GM13977 (cell line): ENCODE data around the gene TSHR.
"Not testable (repeated sequence)": the region's sequence is repeated elsewhere in the genome, so short reads cannot be mapped to it uniquely, and the experiment has no call there.

Experiments used
- DNase-seq: peaks from one replicate; pipeline ENCODE4 v3.0.0; 2012; ENCODE audit warnings: low spot score
- in situ Hi-C: fragments of 300-500 bp; cut with MboI; formaldehyde crosslinking; loops from one replicate; pipeline ENCODE4 v1.12.0; 2022; ENCODE audit warnings: low sequenced_read_pairs, low pct_unique_long_range_greater_than_20kb, mixed read lengths, inconsistent platforms; ENCODE audit not compliant: unreplicated experiment
- TF ChIP-seq, protein P1 (sequence below): IDR thresholded peaks from 2 replicates; pipeline ENCODE4 v1.5.1; 2012; ENCODE audit warnings: mild to moderate bottlenecking, control low read depth; ENCODE audit not compliant: insufficient read depth; ENCODE audit errors: extremely low read depth, missing control alignments

The TSHR gene

DNA sequence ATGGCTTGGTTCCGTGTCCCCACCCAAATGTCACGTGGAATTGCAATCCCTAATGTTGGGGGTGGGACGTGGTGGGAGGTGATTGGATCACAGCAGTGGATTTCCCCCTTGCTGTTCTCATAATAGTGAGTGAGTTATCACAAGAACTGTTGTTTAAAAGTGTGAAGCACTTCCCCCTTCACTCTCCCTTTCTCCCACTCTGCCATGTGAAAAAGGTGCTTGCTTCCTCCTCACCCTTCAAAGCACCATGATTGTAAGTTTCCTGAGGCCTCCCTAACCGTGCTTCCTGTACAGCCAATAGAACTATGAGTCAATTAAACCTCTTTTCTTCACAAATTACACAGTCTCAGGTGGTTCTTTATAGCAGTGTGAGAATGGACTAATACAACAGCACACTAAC lies 8.6 kb upstream of the TSHR start:
- in situ Hi-C loops, result no loop called here
- DNase-seq, result no peak
- TF ChIP-seq, protein P1, sequence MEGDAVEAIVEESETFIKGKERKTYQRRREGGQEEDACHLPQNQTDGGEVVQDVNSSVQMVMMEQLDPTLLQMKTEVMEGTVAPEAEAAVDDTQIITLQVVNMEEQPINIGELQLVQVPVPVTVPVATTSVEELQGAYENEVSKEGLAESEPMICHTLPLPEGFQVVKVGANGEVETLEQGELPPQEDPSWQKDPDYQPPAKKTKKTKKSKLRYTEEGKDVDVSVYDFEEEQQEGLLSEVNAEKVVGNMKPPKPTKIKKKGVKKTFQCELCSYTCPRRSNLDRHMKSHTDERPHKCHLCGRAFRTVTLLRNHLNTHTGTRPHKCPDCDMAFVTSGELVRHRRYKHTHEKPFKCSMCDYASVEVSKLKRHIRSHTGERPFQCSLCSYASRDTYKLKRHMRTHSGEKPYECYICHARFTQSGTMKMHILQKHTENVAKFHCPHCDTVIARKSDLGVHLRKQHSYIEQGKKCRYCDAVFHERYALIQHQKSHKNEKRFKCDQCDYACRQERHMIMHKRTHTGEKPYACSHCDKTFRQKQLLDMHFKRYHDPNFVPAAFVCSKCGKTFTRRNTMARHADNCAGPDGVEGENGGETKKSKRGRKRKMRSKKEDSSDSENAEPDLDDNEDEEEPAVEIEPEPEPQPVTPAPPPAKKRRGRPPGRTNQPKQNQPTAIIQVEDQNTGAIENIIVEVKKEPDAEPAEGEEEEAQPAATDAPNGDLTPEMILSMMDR, result no peak

DNA sequence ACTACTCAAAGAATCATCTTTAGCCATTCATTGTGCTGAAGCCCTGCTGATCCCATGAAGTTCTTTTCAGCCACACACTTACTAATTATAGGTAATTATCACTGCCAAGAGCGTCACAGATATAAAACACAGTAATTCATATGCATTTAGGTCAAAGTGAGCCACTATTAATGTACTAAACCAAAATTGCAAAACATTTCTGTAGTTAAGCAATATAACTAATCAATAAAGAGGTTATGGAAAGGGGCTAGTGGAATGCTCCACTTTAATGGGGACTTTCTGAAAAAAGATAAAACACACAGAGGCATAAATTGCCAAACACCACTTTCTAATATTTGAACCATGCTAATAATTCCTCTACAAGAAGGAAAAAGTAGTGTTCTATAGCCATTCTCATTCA lies 7.1 kb upstream of the TSHR start:
- no peak for DNase-seq
- TF ChIP-seq, protein P1, result no peak
- in situ Hi-C loops, result no loop called here

DNA sequence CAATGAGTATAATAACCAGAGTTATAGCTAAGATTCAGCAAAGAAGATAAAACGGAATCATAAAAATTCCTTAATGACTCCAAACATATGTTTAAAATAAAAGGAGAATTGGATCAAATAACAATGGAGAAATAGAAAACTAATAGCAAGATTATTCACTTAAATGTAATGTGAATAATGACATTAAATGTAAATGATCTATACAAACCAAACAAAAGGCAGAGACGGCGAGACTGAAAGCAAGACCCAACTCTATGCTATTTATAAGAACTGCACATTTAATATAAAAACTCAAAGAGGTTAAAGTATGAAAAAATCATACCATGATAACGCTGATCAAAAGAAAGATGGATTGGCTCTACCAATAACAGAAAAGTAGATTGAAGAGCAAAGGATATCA lies 3.9 kb upstream of the TSHR start:
- DNase-seq, result no peak
- TF ChIP-seq, protein P1, result no peak
- in situ Hi-C loops, result loop anchor here (25.0 kb wide), 1 partner anchor 511 kb away; no protein-coding TSS in a partner anchor

DNA sequence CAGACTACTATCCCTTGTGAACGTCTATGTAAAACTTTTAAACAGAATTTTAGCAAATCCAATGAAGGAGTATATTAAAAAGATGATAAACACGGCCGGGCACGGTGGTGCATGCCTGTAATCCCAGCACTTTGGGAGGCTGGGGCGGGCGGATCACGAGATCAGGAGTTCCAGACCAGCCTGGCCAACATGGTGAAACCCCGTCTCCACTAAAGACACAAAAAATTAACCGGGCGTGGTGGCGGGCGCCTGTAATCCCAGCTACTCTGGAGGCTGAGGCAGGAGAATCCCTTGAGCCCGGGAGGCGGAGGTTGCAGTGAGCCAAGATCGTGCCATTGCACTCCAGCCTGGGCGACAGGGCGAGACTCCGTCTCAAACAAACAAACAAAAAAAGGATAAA lies 2.2 kb upstream of the TSHR start:
- not testable (repeated sequence) for DNase-seq
- in situ Hi-C loops, result loop anchor here (25.0 kb wide), 1 partner anchor 509 kb away; no protein-coding TSS in a partner anchor

DNA sequence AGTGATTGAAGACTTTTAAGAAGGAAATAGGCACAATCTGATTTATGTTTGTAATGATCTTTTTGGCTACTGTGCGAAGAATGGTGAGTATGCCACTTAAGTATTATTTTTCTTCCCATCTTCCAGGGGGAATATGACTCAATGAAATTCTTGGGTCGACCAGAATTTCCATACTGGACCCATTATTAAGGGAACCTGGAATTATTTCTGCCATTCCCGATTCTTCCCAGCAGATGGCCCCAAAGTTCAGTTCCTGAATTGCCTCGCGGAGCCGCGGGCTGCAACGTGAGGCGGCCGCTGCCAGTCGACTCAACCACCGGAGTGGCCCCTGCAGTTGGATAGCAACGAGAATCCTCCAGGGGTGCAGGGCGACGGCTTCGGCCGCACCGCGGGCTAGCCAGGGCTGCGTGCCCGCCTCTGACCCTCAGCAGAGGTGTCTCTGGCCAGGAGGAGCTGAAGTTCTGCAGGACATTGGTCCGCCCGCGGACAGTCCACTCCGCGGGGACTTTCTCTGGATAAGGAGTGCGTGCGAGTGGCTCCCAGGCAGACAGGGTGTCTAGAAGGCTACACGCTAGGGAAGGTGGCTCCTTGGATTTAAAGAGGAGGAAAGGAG lies 628 bp upstream of the TSHR start:
- DNase-seq, result peak; percentile 73
- in situ Hi-C loops, result loop anchor here (25.0 kb wide), 1 partner anchor 508 kb away; no protein-coding TSS in a partner anchor
- TF ChIP-seq, protein P1, result peak; percentile 83

DNA sequence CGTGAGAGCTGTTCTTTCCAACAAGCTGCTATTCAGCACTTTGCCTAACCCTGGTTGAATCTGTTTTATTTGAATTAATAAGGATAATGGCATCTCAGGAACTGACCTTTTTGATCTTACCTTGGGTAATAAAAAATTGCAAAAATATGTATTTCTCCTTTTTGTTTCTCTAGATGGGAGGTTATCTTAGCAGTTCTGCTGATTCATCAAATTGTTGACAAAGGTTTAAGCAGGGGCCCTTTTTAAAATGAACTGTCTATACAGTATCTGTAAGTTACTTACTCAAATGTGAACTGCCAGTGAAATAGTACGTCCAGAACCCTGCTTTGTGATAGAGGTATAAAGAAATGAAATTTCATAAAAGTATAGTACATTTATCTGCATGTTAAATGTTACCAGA lies 681 bp downstream of the TSHR start:
- no peak for DNase-seq
- TF ChIP-seq, protein P1, result no peak
- in situ Hi-C loops, result loop anchor here (25.0 kb wide), 1 partner anchor 506 kb away; no protein-coding TSS in a partner anchor

DNA sequence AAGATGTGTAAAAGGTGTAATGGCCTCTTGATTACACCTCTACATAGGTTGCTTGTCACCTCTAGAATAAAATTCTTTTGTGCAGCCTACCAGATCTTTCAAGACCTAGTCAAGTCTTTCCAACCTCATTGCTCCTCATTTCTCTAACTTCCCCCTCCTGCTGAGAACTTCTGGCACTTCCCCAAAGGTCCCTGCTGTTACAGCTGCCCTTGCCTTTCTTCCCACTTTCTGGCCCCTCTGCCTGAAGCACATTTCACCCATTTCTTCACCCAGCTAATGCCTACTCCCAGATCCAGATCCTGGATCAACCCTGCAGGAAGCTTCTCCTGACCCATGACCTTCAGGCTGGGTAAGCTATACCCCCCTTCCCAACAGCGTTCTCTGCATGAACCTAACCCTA lies 1.5 kb downstream of the TSHR start:
- in situ Hi-C loops, result loop anchor here (25.0 kb wide), 1 partner anchor 505 kb away; no protein-coding TSS in a partner anchor

More for the DNA sequence above, 1.5 kb downstream of the TSHR start:
- TF ChIP-seq, protein P1, result no peak
- no peak for DNase-seq
